ENCODE measurements around the gene ARHGDIG. TPM values are rescaled to one million over a fixed set of nuclear protein-coding genes. Genes with fewer than 3 reads are reported as not detected.
A peak's percentile ranks its signal among the peaks of the same experiment; 100 is the strongest.

Gene ARHGDIG
- total RNA-seq, 1 donor = not detected

GRCh38 chr16:286491-287297 lies 6.3 kb downstream of the ARHGDIG start:
- Histone ChIP-seq H3K36me3 (ENCODE audit: insufficient read depth, low read length) (peaks cover 6% of the 10 kb centered on the region), H3K27ac (ENCODE audit: low read depth, low read length) (no peak overlapping the region), H2AFZ (ENCODE audit: low read length) (no peak overlapping the region), H3K27me3 (ENCODE audit: insufficient read depth, low read length) (no peaks in the 10 kb centered on the region), H3K4me2 (ENCODE audit: insufficient read depth, low read length) (no peak overlapping the region), H4K20me1 (ENCODE audit: insufficient read depth, low read length) (no peaks in the 10 kb centered on the region), H3K79me2 (ENCODE audit: insufficient read depth, low read length) (no peaks in the 10 kb centered on the region), H3K4me1 (ENCODE audit: insufficient read depth, low read length) (no peaks in the 10 kb centered on the region), H3K9me3 (ENCODE audit: low read depth, low read length) (no peaks in the 10 kb centered on the region), H3K4me3 (ENCODE audit: insufficient read depth, low read length) (no peak overlapping the region)
- no peak for DNase-seq (ENCODE audit: insufficient read length, low spot score, missing footprints)
- no peak for TF ChIP-seq CTCF (IDR thresholded peaks at IDR 0.05; ENCODE audit: extremely low read depth, low read depth, low read length)

DNA sequence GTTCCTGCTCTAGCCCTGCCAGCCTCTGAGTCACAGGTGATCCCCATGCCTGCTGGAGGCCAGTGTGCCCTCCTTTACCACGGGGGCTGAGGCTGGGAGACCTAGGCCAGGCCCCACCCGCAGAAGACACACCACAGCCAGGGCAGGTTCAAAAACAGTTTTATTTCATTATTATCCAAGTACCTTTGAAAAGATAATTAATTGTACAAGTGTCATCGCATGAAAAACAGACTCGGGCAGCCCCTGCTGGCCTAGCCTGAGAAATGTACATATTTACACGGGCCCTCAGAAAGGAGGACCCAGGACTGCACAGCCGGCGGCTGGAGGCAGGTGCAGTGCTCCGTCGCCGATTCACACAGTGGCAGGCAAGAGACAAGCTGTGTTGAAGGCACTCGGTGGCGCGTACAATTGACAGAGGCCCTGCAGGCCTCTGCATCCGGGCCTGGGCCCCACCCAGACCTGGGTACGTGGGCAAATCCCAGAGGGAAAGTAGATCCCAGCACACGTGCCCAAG lies 7.0 kb downstream of the ARHGDIG start:
- no peak for TF ChIP-seq CTCF (IDR thresholded peaks at IDR 0.05; ENCODE audit: extremely low read depth, low read depth, low read length)
- Histone ChIP-seq H3K9me3 (ENCODE audit: low read depth, low read length) (no peaks in the 10 kb centered on the region), H3K36me3 (ENCODE audit: insufficient read depth, low read length) (peaks cover 6% of the 10 kb centered on the region)

DNA sequence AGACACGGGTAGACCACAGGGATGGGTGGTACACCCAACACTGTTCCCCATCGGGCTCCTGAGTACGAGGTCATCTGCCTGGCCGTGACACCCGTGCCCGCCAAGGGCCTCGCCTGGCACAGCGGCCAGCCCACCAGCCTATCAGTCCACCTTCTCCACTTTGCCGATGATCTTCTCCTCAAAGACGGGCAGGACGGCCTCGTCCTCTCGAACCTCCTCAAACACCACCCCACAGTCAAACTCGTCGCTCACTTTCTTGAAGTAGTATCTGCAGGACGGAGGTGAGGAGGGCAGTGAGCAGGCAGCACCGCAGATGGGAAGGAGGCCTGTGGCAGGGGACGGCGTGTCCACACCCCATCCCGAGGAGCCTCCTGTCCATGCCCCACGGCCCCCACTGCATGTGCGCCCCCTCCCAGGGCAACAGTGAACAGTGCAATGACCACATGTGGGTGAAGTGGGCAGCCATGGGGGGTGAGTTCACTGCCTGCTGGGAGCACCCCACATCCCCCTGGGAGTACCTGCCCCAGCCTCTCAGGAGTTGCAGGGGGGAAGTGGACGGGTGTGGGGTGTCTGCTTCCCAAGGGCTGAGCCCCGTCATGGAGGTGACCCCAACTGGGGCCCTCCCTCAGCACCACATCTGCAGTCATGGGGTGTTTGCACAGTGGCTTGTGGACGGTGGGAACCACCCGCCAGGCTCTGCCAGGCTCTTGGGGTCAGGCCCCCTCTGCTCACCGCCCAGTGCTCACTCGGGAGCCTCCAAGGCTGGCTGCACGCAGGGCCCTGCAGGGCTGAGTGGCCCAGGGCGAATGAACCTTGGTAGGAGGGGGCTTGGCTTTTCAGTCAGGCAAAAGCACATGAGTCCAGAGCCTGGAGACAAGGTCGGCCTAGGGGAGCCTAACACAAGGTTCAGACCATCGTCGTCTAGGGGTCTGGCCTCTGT lies 7.9 kb downstream of the ARHGDIG start:
- Histone ChIP-seq H3K36me3 (ENCODE audit: insufficient read depth, low read length) (peaks cover 6% of the 10 kb centered on the region), H3K4me1 (ENCODE audit: insufficient read depth, low read length) (no peaks in the 10 kb centered on the region), H3K9me3 (ENCODE audit: low read depth, low read length) (no peaks in the 10 kb centered on the region), H3K4me2 (ENCODE audit: insufficient read depth, low read length) (no peak overlapping the region), H3K27ac (ENCODE audit: low read depth, low read length) (no peak overlapping the region), H3K27me3 (ENCODE audit: insufficient read depth, low read length) (no peaks in the 10 kb centered on the region), H3K79me2 (ENCODE audit: insufficient read depth, low read length) (no peaks in the 10 kb centered on the region), H4K20me1 (ENCODE audit: insufficient read depth, low read length) (no peaks in the 10 kb centered on the region), H3K4me3 (ENCODE audit: insufficient read depth, low read length) (no peak overlapping the region), H2AFZ (ENCODE audit: low read length) (no peak overlapping the region)
- no peak for DNase-seq (ENCODE audit: insufficient read length, low spot score, missing footprints)
- TF ChIP-seq CTCF (IDR thresholded peaks at IDR 0.05; ENCODE audit: extremely low read depth, low read depth, low read length) = no peak

More for the DNA sequence above, 7.0 kb downstream of the ARHGDIG start:
- Histone ChIP-seq H2AFZ (ENCODE audit: low read length) (no peak overlapping the region), H3K79me2 (ENCODE audit: insufficient read depth, low read length) (no peaks in the 10 kb centered on the region), H4K20me1 (ENCODE audit: insufficient read depth, low read length) (no peaks in the 10 kb centered on the region), H3K4me2 (ENCODE audit: insufficient read depth, low read length) (no peak overlapping the region), H3K27me3 (ENCODE audit: insufficient read depth, low read length) (no peaks in the 10 kb centered on the region), H3K27ac (ENCODE audit: low read depth, low read length) (no peak overlapping the region), H3K4me3 (ENCODE audit: insufficient read depth, low read length) (no peak overlapping the region), H3K4me1 (ENCODE audit: insufficient read depth, low read length) (no peaks in the 10 kb centered on the region)
- DNase-seq (ENCODE audit: insufficient read length, low spot score, missing footprints) = peak; percentile 90
